ENCODE results near the gene MS4A4E. TPM values are rescaled to one million over a fixed set of nuclear protein-coding genes. Genes with fewer than 3 reads are reported as not detected.
A peak's percentile ranks its signal among the peaks of the same experiment; 100 is the strongest.
"Not testable (repeated sequence)": the region's sequence is repeated elsewhere in the genome, so short reads cannot be mapped to it uniquely, and the experiment has no call there.

MS4A4E gene
- total and polyA plus RNA-seq, 2 donors (not counting 3 experiments of a cell fraction or from before 2014, with no cell fraction given), result not detected

DNA sequence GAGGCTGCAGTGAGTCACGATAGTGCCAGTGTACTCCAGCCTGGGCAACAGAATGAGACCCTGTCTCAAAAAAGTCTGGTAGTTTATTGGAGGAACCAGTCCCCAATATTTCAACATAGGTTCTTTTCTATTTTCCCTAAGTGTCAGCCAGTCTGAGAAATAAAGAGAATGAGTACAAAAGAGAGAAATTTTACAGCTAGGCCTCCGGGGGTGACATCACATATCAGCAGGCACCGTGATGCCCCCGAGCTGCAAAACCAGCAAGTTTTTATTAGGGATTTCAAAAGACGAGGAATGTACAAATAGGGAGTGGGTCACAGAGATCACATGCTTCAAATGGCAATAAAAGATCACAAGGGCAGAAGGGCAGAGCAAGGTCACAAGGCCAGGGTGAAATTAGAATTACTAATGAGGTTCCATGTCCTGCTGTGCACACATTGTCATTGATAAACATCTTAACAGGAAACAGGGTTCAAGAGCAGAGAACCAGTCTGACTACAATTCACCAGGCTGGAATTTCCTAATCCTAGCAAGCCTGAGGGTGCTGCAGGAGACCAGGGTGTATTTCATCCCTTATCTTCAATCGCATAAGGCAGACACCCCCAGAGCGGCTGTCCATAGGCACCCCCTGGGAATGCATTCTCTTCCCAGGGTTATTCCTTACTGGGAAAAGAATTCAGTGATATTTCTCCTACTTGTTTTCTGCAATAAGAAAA is 42.6 kb upstream of the MS4A4E start:
- DNase-seq (ENCODE audit: low read depth, low spot score), result not testable (repeated sequence)

DNA sequence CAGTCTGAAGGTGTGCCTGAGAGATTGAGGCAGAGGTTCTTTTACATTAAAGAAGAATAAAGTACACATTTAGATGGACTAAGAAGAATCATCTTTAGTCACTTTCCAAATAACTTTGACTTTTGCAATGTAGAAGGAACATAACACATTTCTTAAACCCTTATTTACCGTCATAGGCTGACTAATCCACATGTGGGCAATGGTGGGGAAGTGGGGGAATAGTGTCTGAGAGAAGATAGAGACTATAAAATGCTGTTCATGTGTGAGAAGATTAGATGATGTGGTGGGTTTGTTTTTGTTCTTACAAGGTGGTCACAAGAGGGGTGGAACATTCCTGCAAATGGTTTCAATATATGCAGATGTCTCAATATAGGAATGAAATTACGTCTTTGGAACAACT is 39.3 kb upstream of the MS4A4E start:
- H3K4me3 ChIP-seq (replicated peaks in 1 of 3; ENCODE audit: insufficient read depth in 1 of 3, low read depth in 1 of 3, low read length in 3 of 3), result no peak overlapping the region
- no TSS peak for BruUV-seq (replicated peaks)
- FAIRE-seq, result no peak

More for the DNA sequence above, 42.6 kb upstream of the MS4A4E start:
- H3K79me2 ChIP-seq (ENCODE audit: control insufficient read depth, insufficient read depth, low read length); H3K4me1 ChIP-seq (ENCODE audit: control insufficient read depth, extremely low read depth, insufficient read depth, low read length); POLR2A ChIA-PET; FAIRE-seq; H3K9me1 ChIP-seq (replicated peaks; ENCODE audit: control insufficient read depth, extremely low read depth, insufficient read depth, low read length); H2AFZ ChIP-seq (ENCODE audit: low read depth, low read length); H3K9ac ChIP-seq (replicated peaks; ENCODE audit: extremely low read depth, insufficient read depth, low read length); H3K9me3 ChIP-seq (replicated peaks; ENCODE audit: control insufficient read depth, insufficient read depth, low read length); CTCF ChIA-PET; H3K4me3 ChIP-seq (replicated peaks in 1 of 3; ENCODE audit: insufficient read depth in 1 of 3, low read depth in 1 of 3, low read length in 3 of 3); BruUV-seq (replicated peaks); intact Hi-C loops (cut with micrococcal nuclease); dilution Hi-C loops (cut with MboI; ENCODE audit: extremely low pct_ligation_motif_present, low sequenced_read_pairs); H3K36me3 ChIP-seq (ENCODE audit: control insufficient read depth in 2 of 2, extremely low read depth in 1 of 2, insufficient read depth in 2 of 2, low read length in 2 of 2); H3K27me3 ChIP-seq (ENCODE audit: control insufficient read depth in 2 of 2, insufficient read depth in 2 of 2, low read length in 2 of 2); H3K4me2 ChIP-seq (ENCODE audit: insufficient read depth, low read length); H4K20me1 ChIP-seq (replicated peaks; ENCODE audit: control insufficient read depth, extremely low read depth, insufficient read depth, low read length): not testable (repeated sequence)
- peak; percentile 61 for TF ChIP-seq GATA2 (IDR thresholded peaks at IDR 0.05; ENCODE audit: insufficient read depth, insufficient read length, low read depth, low read length)
- H3K27ac ChIP-seq (ENCODE audit: insufficient read depth, low read depth, low read length), result peak overlapping the region; percentile 50

More for the DNA sequence above, 39.3 kb upstream of the MS4A4E start:
- H3K79me2 ChIP-seq (ENCODE audit: control insufficient read depth, insufficient read depth, low read length), result no peaks in the 10 kb centered on the region
- no peak overlapping the region for H3K4me2 ChIP-seq (ENCODE audit: insufficient read depth, low read length)
- ChIA-PET CTCF (interaction anchor here (1.3 kb wide), 1 partner anchor 81 kb away, joined by 3 read pairs; no protein-coding TSS in a partner anchor), POLR2A (no interaction called here)
- H3K27ac ChIP-seq (ENCODE audit: insufficient read depth, low read depth, low read length), result no peak overlapping the region
- H3K9ac ChIP-seq (replicated peaks; ENCODE audit: extremely low read depth, insufficient read depth, low read length), result no peak overlapping the region
- no peak overlapping the region for H2AFZ ChIP-seq (ENCODE audit: low read depth, low read length)
- peaks cover 10% of the 10 kb centered on the region for H3K4me1 ChIP-seq (ENCODE audit: control insufficient read depth, extremely low read depth, insufficient read depth, low read length)
- intact Hi-C loops (cut with micrococcal nuclease), result no loop called here
- H3K9me1 ChIP-seq (replicated peaks; ENCODE audit: control insufficient read depth, extremely low read depth, insufficient read depth, low read length), result no peaks in the 10 kb centered on the region
- dilution Hi-C loops (cut with MboI; ENCODE audit: extremely low pct_ligation_motif_present, low sequenced_read_pairs), result no loop called here
- no peaks in the 10 kb centered on the region for H4K20me1 ChIP-seq (replicated peaks; ENCODE audit: control insufficient read depth, extremely low read depth, insufficient read depth, low read length)
- H3K27me3 ChIP-seq (ENCODE audit: control insufficient read depth in 2 of 2, insufficient read depth in 2 of 2, low read length in 2 of 2), result no peaks in the 10 kb centered on the region
- no peaks in the 10 kb centered on the region for H3K9me3 ChIP-seq (replicated peaks; ENCODE audit: control insufficient read depth, insufficient read depth, low read length)
- H3K36me3 ChIP-seq (ENCODE audit: control insufficient read depth in 2 of 2, extremely low read depth in 1 of 2, insufficient read depth in 2 of 2, low read length in 2 of 2), result no peaks in the 10 kb centered on the region
- DNase-seq (ENCODE audit: low read depth, low spot score), result no peak
- TF ChIP-seq EZH2 (IDR thresholded peaks at IDR 0.05; ENCODE audit: borderline replicate concordance, low read depth, low read length, severe bottlenecking) (no peak), GATA2 (IDR thresholded peaks at IDR 0.05; ENCODE audit: insufficient read depth, insufficient read length, low read depth, low read length) (no peak), FOS (IDR thresholded peaks at IDR 0.05; ENCODE audit: borderline replicate concordance, insufficient read depth, low read length) (no peak), MYC (IDR thresholded peaks at IDR 0.05; ENCODE audit: low read depth, low read length) (no peak), POLR2A (IDR thresholded peaks at IDR 0.05; ENCODE audit: low read depth, low read length) (no peak), POLR2AphosphoS5 (IDR thresholded peaks at IDR 0.05; ENCODE audit: insufficient read depth, low read depth, low read length) (no peak), JUN (IDR thresholded peaks at IDR 0.05; ENCODE audit: borderline replicate concordance, insufficient read depth, insufficient read length, low read depth) (no peak)
- TF ChIP-seq, protein P1, sequence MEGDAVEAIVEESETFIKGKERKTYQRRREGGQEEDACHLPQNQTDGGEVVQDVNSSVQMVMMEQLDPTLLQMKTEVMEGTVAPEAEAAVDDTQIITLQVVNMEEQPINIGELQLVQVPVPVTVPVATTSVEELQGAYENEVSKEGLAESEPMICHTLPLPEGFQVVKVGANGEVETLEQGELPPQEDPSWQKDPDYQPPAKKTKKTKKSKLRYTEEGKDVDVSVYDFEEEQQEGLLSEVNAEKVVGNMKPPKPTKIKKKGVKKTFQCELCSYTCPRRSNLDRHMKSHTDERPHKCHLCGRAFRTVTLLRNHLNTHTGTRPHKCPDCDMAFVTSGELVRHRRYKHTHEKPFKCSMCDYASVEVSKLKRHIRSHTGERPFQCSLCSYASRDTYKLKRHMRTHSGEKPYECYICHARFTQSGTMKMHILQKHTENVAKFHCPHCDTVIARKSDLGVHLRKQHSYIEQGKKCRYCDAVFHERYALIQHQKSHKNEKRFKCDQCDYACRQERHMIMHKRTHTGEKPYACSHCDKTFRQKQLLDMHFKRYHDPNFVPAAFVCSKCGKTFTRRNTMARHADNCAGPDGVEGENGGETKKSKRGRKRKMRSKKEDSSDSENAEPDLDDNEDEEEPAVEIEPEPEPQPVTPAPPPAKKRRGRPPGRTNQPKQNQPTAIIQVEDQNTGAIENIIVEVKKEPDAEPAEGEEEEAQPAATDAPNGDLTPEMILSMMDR (IDR thresholded peaks at IDR 0.05; ENCODE audit: extremely low read depth in 1 of 2, insufficient read depth in 1 of 2, low read depth in 1 of 2, low read length in 2 of 2), result no peak
- TF ChIP-seq, protein P2, sequence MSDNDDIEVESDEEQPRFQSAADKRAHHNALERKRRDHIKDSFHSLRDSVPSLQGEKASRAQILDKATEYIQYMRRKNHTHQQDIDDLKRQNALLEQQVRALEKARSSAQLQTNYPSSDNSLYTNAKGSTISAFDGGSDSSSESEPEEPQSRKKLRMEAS (IDR thresholded peaks at IDR 0.05; ENCODE audit: insufficient read depth, insufficient read length), result no peak

Measured in endothelial cell of umbilical vein (primary cell).